ENCODE results near the gene CYRIA. TPM values are rescaled to one million over a fixed set of nuclear protein-coding genes. Genes with fewer than 3 reads are reported as not detected.

Gene CYRIA
- total and polyA plus RNA-seq, 2 donors (not counting 3 experiments of a cell fraction or from before 2014, with no cell fraction given) = 9.3 to 38.4 TPM

DNA sequence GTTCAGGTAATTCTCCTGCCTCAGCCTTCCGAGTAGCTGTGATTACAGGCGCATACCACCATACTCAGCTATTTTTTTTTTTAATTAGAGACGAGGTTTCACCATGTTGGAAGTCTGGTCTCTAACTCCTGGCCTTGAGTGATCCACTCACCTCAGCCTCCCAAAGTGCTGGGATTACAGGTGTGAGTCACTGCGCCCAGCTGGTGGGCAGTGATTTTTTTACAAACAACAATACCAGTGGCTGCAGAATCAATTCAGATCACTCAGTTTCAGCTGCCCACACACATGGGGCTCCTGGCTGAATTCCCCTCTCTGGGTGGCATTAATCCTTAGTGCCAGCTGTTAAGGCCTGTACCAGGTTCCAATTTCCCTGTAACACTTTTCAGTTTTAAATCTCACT lies 13.3 kb upstream of the CYRIA start:
- no peak for FAIRE-seq
- intact Hi-C loops (cut with micrococcal nuclease) = no loop called here
- Histone ChIP-seq H3K4me1 (ENCODE audit: control insufficient read depth, extremely low read depth, insufficient read depth, low read length) (no peaks in the 10 kb centered on the region), H3K4me2 (ENCODE audit: insufficient read depth, low read length) (no peak overlapping the region), H3K27me3 (ENCODE audit: control insufficient read depth in 2 of 2, insufficient read depth in 2 of 2, low read length in 2 of 2) (peaks cover 2 to 3% of the 10 kb centered on the region in 2 experiments), H3K79me2 (ENCODE audit: control insufficient read depth, insufficient read depth, low read length) (no peaks in the 10 kb centered on the region), H3K9me1 (replicated peaks; ENCODE audit: control insufficient read depth, extremely low read depth, insufficient read depth, low read length) (no peaks in the 10 kb centered on the region), H3K36me3 (ENCODE audit: control insufficient read depth in 2 of 2, extremely low read depth in 1 of 2, insufficient read depth in 2 of 2, low read length in 2 of 2) (no peaks in the 10 kb centered on the region), H4K20me1 (replicated peaks; ENCODE audit: control insufficient read depth, extremely low read depth, insufficient read depth, low read length) (no peaks in the 10 kb centered on the region), H3K9ac (replicated peaks; ENCODE audit: extremely low read depth, insufficient read depth, low read length) (no peak overlapping the region), H3K4me3 (replicated peaks in 1 of 3; ENCODE audit: insufficient read depth in 1 of 3, low read depth in 1 of 3, low read length in 3 of 3) (no peak overlapping the region), H2AFZ (ENCODE audit: low read depth, low read length) (no peak overlapping the region), H3K27ac (ENCODE audit: insufficient read depth, low read depth, low read length) (no peak overlapping the region), H3K9me3 (replicated peaks; ENCODE audit: control insufficient read depth, insufficient read depth, low read length) (no peaks in the 10 kb centered on the region)
- ChIA-PET POLR2A (no interaction called here), CTCF (interaction anchor here (0.8 to 3.0 kb wide), 9 partner anchors 9 to 154 kb away, joined by 3 to 11 read pairs (median 3); no protein-coding TSS in a partner anchor)
- TF ChIP-seq GATA2 (IDR thresholded peaks at IDR 0.05; ENCODE audit: insufficient read depth, insufficient read length, low read depth, low read length) (no peak), FOS (IDR thresholded peaks at IDR 0.05; ENCODE audit: borderline replicate concordance, insufficient read depth, low read length) (no peak), JUN (IDR thresholded peaks at IDR 0.05; ENCODE audit: borderline replicate concordance, insufficient read depth, insufficient read length, low read depth) (no peak), EZH2 (IDR thresholded peaks at IDR 0.05; ENCODE audit: borderline replicate concordance, low read depth, low read length, severe bottlenecking) (no peak), MYC (IDR thresholded peaks at IDR 0.05; ENCODE audit: low read depth, low read length) (no peak), POLR2AphosphoS5 (IDR thresholded peaks at IDR 0.05; ENCODE audit: insufficient read depth, low read depth, low read length) (no peak), POLR2A (IDR thresholded peaks at IDR 0.05; ENCODE audit: low read depth, low read length) (no peak)
- TF ChIP-seq, protein P1, sequence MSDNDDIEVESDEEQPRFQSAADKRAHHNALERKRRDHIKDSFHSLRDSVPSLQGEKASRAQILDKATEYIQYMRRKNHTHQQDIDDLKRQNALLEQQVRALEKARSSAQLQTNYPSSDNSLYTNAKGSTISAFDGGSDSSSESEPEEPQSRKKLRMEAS (IDR thresholded peaks at IDR 0.05; ENCODE audit: insufficient read depth, insufficient read length) = no peak
- TF ChIP-seq, protein P2, sequence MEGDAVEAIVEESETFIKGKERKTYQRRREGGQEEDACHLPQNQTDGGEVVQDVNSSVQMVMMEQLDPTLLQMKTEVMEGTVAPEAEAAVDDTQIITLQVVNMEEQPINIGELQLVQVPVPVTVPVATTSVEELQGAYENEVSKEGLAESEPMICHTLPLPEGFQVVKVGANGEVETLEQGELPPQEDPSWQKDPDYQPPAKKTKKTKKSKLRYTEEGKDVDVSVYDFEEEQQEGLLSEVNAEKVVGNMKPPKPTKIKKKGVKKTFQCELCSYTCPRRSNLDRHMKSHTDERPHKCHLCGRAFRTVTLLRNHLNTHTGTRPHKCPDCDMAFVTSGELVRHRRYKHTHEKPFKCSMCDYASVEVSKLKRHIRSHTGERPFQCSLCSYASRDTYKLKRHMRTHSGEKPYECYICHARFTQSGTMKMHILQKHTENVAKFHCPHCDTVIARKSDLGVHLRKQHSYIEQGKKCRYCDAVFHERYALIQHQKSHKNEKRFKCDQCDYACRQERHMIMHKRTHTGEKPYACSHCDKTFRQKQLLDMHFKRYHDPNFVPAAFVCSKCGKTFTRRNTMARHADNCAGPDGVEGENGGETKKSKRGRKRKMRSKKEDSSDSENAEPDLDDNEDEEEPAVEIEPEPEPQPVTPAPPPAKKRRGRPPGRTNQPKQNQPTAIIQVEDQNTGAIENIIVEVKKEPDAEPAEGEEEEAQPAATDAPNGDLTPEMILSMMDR (IDR thresholded peaks at IDR 0.05; ENCODE audit: extremely low read depth in 1 of 2, insufficient read depth in 1 of 2, low read depth in 1 of 2, low read length in 2 of 2) = no peak
- BruUV-seq (replicated peaks) = no TSS peak
- dilution Hi-C loops (cut with MboI; ENCODE audit: extremely low pct_ligation_motif_present, low sequenced_read_pairs) = no loop called here
- no peak for DNase-seq (ENCODE audit: low read depth, low spot score)
